Measurements from ENCODE around the gene ORAI2. TPM values are rescaled to one million over a fixed set of nuclear protein-coding genes. Genes with fewer than 3 reads are reported as not detected.

ORAI2 gene
- total RNA-seq, 1 experiment from 2014 or later: 76.9 TPM

Small RNA genes lying within 50 kb of the gene (microRNA-seq; reads per million reads assigned to microRNA genes)
- gene MIR4467 (ENCODE audit: unreplicated experiment): not detected
- 11.4 reads per million, percentile 32 among the genes with 10 or more reads in this experiment for gene MIR5090 (ENCODE audit: unreplicated experiment)
- not detected for gene MIR548O (ENCODE audit: unreplicated experiment)

Other genes with a start within 250 kb of the ORAI2 start
- 2.8 TPM for gene SH2B2, start 146.7 kb upstream of the ORAI2 start, total RNA-seq (2021; ENCODE audit: unreplicated experiment)
- not detected for gene SPDYE6, start 77.1 kb upstream of the ORAI2 start, total RNA-seq (2021; ENCODE audit: unreplicated experiment)
- gene PRKRIP1, start 37.2 kb upstream of the ORAI2 start, total RNA-seq (2021; ENCODE audit: unreplicated experiment): 24.9 TPM
- 19.0 TPM for gene ALKBH4, start 31.3 kb downstream of the ORAI2 start, total RNA-seq (2021; ENCODE audit: unreplicated experiment)
- 55.8 TPM for gene LRWD1, start 31.4 kb downstream of the ORAI2 start, total RNA-seq (2021; ENCODE audit: unreplicated experiment)
- gene POLR2J, start 45.3 kb downstream of the ORAI2 start, total RNA-seq (2021; ENCODE audit: unreplicated experiment): 69.4 TPM
- gene RASA4B, start 84.2 kb downstream of the ORAI2 start, total RNA-seq (2021; ENCODE audit: unreplicated experiment): 1.2 TPM
- gene UPK3BL2, start 110.1 kb downstream of the ORAI2 start, total RNA-seq (2021; ENCODE audit: unreplicated experiment): 14.4 TPM
- gene SPDYE2, start 117.7 kb downstream of the ORAI2 start, total RNA-seq (2021; ENCODE audit: unreplicated experiment): not detected
- gene POLR2J3, start 139.0 kb downstream of the ORAI2 start, total RNA-seq (2021; ENCODE audit: unreplicated experiment): 28.1 TPM
- gene RASA4, start 183.2 kb downstream of the ORAI2 start, total RNA-seq (2021; ENCODE audit: unreplicated experiment): 7.1 TPM
- gene UPK3BL1, start 209.2 kb downstream of the ORAI2 start, total RNA-seq (2021; ENCODE audit: unreplicated experiment): 23.1 TPM
- not detected for gene SPDYE2B, start 216.7 kb downstream of the ORAI2 start, total RNA-seq (2021; ENCODE audit: unreplicated experiment)
- 10.0 TPM for gene POLR2J2, start 238.1 kb downstream of the ORAI2 start, total RNA-seq (2021; ENCODE audit: unreplicated experiment)